H1 (cell line): ENCODE results near the gene METTL6. TPM values are rescaled to one million over a fixed set of nuclear protein-coding genes. Genes with fewer than 3 reads are reported as not detected.

Experiments
- E2F6 ChIP-seq: IDR thresholded peaks from 2 replicates; pipeline ENCODE4 v1.6.1; 2012; ENCODE audit warnings: inconsistent platforms
- HDAC6 ChIP-seq: IDR thresholded peaks from one replicate; pipeline ENCODE4 v1.7.1; 2012; ENCODE audit warnings: low read depth, mild to moderate bottlenecking, inconsistent platforms, low read length, moderate library complexity
- RNF2 ChIP-seq: fragments of 200-900, 300-1000 bp; sonication (generic); IDR thresholded peaks from 2 replicates; pipeline ENCODE4 v1.7.1; 2016; ENCODE audit warnings: borderline replicate concordance, low read depth, mild to moderate bottlenecking, antibody characterized with exemption, low read length; ENCODE audit not compliant: poor library complexity, severe bottlenecking; ENCODE audit errors: missing control alignments
- TBP ChIP-seq: IDR thresholded peaks from 2 replicates; pipeline ENCODE4 v1.6.1; 2011; ENCODE audit warnings: low read depth, low read length, improper control_type of control experiment
- TCF12 ChIP-seq: IDR thresholded peaks from 2 replicates; pipeline ENCODE4 v1.6.1; 2011; ENCODE audit warnings: low read depth, mild to moderate bottlenecking, low read length
- polyA plus RNA-seq, 7 experiments: library from polyadenylated mRNA; depleted of rRNA in 3 of 7; stranded (reverse) in 5 of 7; unstranded in 2 of 7; fragments of >200 nt in 5 of 7; fragments of 200-250 nt in 2 of 7; gene quantifications; 1 replicate in 5 of 7; 2 replicates in 1 of 7; 4 replicates in 1 of 7; pipeline versions ENCODE4 v1.2.1 to v1.2.3, GENCODE V29; 2011 to 2013; ENCODE audit warnings: missing spikeins in 2 of 7, mixed read lengths in 2 of 7
- total RNA-seq: library from RNA; stranded (reverse); fragmentation: NEBNext Ultra II Directional; extraction: Animal tissue kit (Norgen Biotek cat#: 25700); gene quantifications from 2 replicates; pipeline ENCODE4 v1.2.1, GENCODE V29; 2021

The METTL6 gene
- total and polyA plus RNA-seq, 2 of the 8 experiments (the other 6 are each of a cell fraction or from before 2014, with no cell fraction given): 18.4 to 20.0 TPM

GRCh38 chr3:15470849-15471248 is 43.5 kb upstream of the METTL6 start (continued):
- TF ChIP-seq RNF2 (no peak), E2F6 (no peak), HDAC6 (no peak), TBP (no peak), TCF12 (no peak)
